GM12878 (cell line): Measurements from ENCODE around the gene PDGFA. TPM values are rescaled to one million over a fixed set of nuclear protein-coding genes. Genes with fewer than 3 reads are reported as not detected.

Source experiments
- ATF7 ChIP-seq: fragments of 450-650 bp; IDR thresholded peaks from 2 replicates; pipeline ENCODE4 v1.6.1; 2016; ENCODE audit warnings: low read depth, mild to moderate bottlenecking
- BHLHE40 ChIP-seq, 2 experiments: fragments of 450-650 bp in 1 of 2; IDR thresholded peaks; 2 replicates each; pipeline ENCODE4 v1.6.1; 2011 to 2017; ENCODE audit warnings: low read depth in 2 of 2, borderline replicate concordance in 1 of 2, improper control_type of control experiment in 1 of 2, low read length in 1 of 2, mild to moderate bottlenecking in 1 of 2
- CBX3 ChIP-seq: fragments of 200-600 bp; sonication (generic); IDR thresholded peaks from 2 replicates; pipeline ENCODE4 v1.6.1; 2016; ENCODE audit warnings: low read depth, borderline replicate concordance
- CREM ChIP-seq: IDR thresholded peaks from 2 replicates; pipeline ENCODE4 v1.6.1; 2014; ENCODE audit warnings: antibody characterized with exemption, low read depth
- EZH2 ChIP-seq: IDR thresholded peaks from 2 replicates; pipeline ENCODE4 v1.6.1; 2012; ENCODE audit warnings: low read depth, mild to moderate bottlenecking, control low read depth, inconsistent platforms, low read length, borderline replicate concordance; ENCODE audit not compliant: control insufficient read depth
- FOXM1 ChIP-seq: IDR thresholded peaks from 2 replicates; pipeline ENCODE4 v1.6.1; 2012; ENCODE audit warnings: low read depth, mild to moderate bottlenecking, inconsistent platforms, low read length, moderate library complexity
- HDAC2 ChIP-seq: fragments of 200-600 bp; sonication (generic); IDR thresholded peaks from 2 replicates; pipeline ENCODE4 v1.6.1; 2017
- HDGF ChIP-seq: fragments of 450-650 bp; IDR thresholded peaks from 2 replicates; pipeline ENCODE4 v1.6.1; 2016; ENCODE audit warnings: antibody characterized with exemption
- NBN ChIP-seq: fragments of 450-650 bp; IDR thresholded peaks from 2 replicates; pipeline ENCODE4 v1.6.1; 2016
- NFYB ChIP-seq: IDR thresholded peaks from 2 replicates; pipeline ENCODE4 v1.6.1; 2011; ENCODE audit warnings: low read depth, mild to moderate bottlenecking, low read length, improper control_type of control experiment, moderate library complexity; ENCODE audit not compliant: insufficient read depth
- SIN3A ChIP-seq: IDR thresholded peaks from 2 replicates; pipeline ENCODE4 v1.6.1; 2012; ENCODE audit warnings: low read depth, low read length, improper control_type of control experiment
- STAT3 ChIP-seq: IDR thresholded peaks from 2 replicates; pipeline ENCODE4 v1.6.1; 2011; ENCODE audit warnings: low read depth, low read length, improper control_type of control experiment
- YBX1 ChIP-seq: fragments of 450-650 bp; IDR thresholded peaks from 2 replicates; pipeline ENCODE4 v1.6.1; 2016; ENCODE audit warnings: antibody characterized with exemption
- YY1 ChIP-seq: IDR thresholded peaks from 2 replicates; pipeline ENCODE4 v1.6.1; 2011; ENCODE audit warnings: low read depth, mild to moderate bottlenecking, low read length
- ZNF207 ChIP-seq: fragments of 450-650 bp; IDR thresholded peaks from 2 replicates; pipeline ENCODE4 v1.6.1; 2014; ENCODE audit warnings: antibody characterized with exemption, mild to moderate bottlenecking, borderline replicate concordance
- ZNF24 ChIP-seq: fragments of 450-650 bp; IDR thresholded peaks from 2 replicates; pipeline ENCODE4 v1.6.1; 2017; ENCODE audit warnings: antibody characterized with exemption, mild to moderate bottlenecking
- ZSCAN29 ChIP-seq: fragments of 450-650 bp; IDR thresholded peaks from 2 replicates; pipeline ENCODE4 v1.6.1; 2017; ENCODE audit warnings: mild to moderate bottlenecking, moderate library complexity
- ZZZ3 ChIP-seq: IDR thresholded peaks from 2 replicates; pipeline ENCODE4 v1.6.1; 2011; ENCODE audit warnings: low read depth; ENCODE audit not compliant: control insufficient read depth, insufficient read length
- polyA plus RNA-seq, 11 experiments: library from polyadenylated mRNA; depleted of rRNA in 4 of 11; unstranded in 6 of 11; stranded (reverse) in 5 of 11; fragments of >200 nt; fragmentation: Nextera tagmentation in 4 of 11; fragmentation: Illumina TruSeq in 1 of 11; extraction: Ambion mirVana in 4 of 11; extraction: Trizol in 1 of 11; gene quantifications; 1 replicate in 1 of 11; 2 replicates in 10 of 11; pipeline versions ENCODE4 v1.2.1 to v1.2.3, GENCODE V29; 2011 to 2016; ENCODE audit warnings: inconsistent platforms in 2 of 11, missing spikeins in 2 of 11, low read depth in 1 of 11
- total RNA-seq, 4 experiments: library from RNA; depleted of rRNA in 3 of 4; stranded (reverse); fragments of >200 nt in 3 of 4; fragmentation: Illumina TruSeq in 1 of 4; extraction: Trizol in 1 of 4; gene quantifications; 2 replicates each; pipeline versions ENCODE4 v1.2.1 to v1.2.3, GENCODE V29; 2013 to 2021
- TF ChIP-seq, protein P1 (sequence below): fragments of 450-650 bp; IDR thresholded peaks from 2 replicates; pipeline ENCODE4 v1.6.1; 2017; ENCODE audit warnings: borderline replicate concordance
- TF ChIP-seq, protein P2 (sequence below): fragments of 450-650 bp; IDR thresholded peaks from 2 replicates; pipeline ENCODE4 v1.6.1; 2018; ENCODE audit warnings: borderline replicate concordance, mild to moderate bottlenecking; ENCODE audit not compliant: partially characterized antibody
- TF ChIP-seq, protein P3 (sequence below): fragments of 150-350 bp; IDR thresholded peaks from 2 replicates; pipeline ENCODE4 v1.6.1; 2014; ENCODE audit warnings: mild to moderate bottlenecking, low read depth, low read length
- TF ChIP-seq, protein P4 (sequence below): fragments of 450-650 bp; IDR thresholded peaks from 2 replicates; pipeline ENCODE4 v1.6.1; 2017; ENCODE audit warnings: mild to moderate bottlenecking, moderate library complexity

Gene PDGFA
- total and polyA plus RNA-seq, 10 of the 15 experiments (the other 5 are each of a cell fraction or from before 2014, with no cell fraction given), result 2.5 to 10.0 (median 5.6) TPM

DNA sequence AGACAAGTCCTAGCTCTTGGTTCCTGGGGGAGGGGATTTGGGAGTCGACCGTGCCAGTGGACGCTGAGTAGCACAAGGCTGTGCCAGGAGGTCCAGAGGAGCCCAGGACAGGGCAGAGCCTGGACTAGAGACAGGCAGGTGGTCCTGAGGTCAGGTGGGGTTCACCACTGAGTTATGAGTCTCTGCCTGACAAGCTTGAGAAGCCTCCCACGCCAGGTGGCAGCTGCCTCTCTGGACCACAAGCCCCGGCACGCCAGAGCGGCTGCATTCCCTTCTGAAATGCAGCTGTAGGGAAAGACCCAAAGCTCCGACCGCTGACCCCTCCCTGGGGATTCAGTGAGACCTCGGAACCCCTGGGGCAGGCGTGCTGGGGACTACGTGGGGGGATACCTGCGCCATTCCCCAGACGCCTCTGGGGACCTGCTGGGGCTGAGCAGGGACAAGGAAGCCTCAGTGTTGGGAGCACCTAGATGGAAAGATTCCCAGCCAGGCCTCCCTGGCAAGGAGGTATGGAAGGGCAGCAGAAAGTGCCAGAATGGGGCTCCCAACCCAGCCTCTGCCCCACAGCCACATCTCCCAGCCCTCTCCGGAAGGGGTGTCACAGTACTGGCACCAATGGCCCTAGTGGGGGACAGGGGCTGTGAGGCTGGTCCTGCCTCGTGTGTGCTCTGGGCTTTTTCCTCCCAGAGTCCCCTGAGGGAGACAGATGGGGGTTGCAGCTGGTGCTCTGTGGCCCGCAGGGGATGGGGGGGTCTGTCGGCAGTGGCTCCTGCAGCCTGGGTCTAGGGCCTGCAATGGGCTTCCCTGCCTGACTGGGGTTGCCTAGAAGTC lies 29.0 kb downstream of the PDGFA start (continued):
- TF ChIP-seq, protein P1, sequence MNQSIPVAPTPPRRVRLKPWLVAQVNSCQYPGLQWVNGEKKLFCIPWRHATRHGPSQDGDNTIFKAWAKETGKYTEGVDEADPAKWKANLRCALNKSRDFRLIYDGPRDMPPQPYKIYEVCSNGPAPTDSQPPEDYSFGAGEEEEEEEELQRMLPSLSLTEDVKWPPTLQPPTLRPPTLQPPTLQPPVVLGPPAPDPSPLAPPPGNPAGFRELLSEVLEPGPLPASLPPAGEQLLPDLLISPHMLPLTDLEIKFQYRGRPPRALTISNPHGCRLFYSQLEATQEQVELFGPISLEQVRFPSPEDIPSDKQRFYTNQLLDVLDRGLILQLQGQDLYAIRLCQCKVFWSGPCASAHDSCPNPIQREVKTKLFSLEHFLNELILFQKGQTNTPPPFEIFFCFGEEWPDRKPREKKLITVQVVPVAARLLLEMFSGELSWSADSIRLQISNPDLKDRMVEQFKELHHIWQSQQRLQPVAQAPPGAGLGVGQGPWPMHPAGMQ, result no peak
- TF ChIP-seq STAT3, result no peak
- TF ChIP-seq SIN3A, result no peak
- 0 out of 2 replicates have a peak, but pooled peaks have one; percentile 19 for TF ChIP-seq CREM
- TF ChIP-seq, protein P2, sequence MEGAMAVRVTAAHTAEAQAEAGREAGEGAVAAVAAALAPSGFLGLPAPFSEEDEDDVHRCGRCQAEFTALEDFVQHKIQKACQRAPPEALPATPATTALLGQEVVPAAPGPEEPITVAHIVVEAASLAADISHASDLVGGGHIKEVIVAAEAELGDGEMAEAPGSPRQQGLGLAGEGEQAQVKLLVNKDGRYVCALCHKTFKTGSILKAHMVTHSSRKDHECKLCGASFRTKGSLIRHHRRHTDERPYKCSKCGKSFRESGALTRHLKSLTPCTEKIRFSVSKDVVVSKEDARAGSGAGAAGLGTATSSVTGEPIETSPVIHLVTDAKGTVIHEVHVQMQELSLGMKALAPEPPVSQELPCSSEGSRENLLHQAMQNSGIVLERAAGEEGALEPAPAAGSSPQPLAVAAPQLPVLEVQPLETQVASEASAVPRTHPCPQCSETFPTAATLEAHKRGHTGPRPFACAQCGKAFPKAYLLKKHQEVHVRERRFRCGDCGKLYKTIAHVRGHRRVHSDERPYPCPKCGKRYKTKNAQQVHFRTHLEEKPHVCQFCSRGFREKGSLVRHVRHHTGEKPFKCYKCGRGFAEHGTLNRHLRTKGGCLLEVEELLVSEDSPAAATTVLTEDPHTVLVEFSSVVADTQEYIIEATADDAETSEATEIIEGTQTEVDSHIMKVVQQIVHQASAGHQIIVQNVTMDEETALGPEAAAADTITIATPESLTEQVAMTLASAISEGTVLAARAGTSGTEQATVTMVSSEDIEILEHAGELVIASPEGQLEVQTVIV, result no peak
- TF ChIP-seq FOXM1, result peak; percentile 34; the same call in 1 of the 2 replicates
- no peak for TF ChIP-seq HDAC2
- peak; percentile 86 for TF ChIP-seq NBN
- TF ChIP-seq, protein P3, sequence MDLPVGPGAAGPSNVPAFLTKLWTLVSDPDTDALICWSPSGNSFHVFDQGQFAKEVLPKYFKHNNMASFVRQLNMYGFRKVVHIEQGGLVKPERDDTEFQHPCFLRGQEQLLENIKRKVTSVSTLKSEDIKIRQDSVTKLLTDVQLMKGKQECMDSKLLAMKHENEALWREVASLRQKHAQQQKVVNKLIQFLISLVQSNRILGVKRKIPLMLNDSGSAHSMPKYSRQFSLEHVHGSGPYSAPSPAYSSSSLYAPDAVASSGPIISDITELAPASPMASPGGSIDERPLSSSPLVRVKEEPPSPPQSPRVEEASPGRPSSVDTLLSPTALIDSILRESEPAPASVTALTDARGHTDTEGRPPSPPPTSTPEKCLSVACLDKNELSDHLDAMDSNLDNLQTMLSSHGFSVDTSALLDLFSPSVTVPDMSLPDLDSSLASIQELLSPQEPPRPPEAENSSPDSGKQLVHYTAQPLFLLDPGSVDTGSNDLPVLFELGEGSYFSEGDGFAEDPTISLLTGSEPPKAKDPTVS, result no peak
- no peak for TF ChIP-seq EZH2
- TF ChIP-seq NFYB, result no peak
- TF ChIP-seq ZZZ3, result no peak
- no peak for TF ChIP-seq HDGF
- 0 out of 2 replicates have a peak, but pooled peaks have one; percentile 22 for TF ChIP-seq ATF7
- TF ChIP-seq YBX1, result no peak
- TF ChIP-seq ZSCAN29, result no peak
- TF ChIP-seq ZNF24, result no peak
- TF ChIP-seq, protein P4, sequence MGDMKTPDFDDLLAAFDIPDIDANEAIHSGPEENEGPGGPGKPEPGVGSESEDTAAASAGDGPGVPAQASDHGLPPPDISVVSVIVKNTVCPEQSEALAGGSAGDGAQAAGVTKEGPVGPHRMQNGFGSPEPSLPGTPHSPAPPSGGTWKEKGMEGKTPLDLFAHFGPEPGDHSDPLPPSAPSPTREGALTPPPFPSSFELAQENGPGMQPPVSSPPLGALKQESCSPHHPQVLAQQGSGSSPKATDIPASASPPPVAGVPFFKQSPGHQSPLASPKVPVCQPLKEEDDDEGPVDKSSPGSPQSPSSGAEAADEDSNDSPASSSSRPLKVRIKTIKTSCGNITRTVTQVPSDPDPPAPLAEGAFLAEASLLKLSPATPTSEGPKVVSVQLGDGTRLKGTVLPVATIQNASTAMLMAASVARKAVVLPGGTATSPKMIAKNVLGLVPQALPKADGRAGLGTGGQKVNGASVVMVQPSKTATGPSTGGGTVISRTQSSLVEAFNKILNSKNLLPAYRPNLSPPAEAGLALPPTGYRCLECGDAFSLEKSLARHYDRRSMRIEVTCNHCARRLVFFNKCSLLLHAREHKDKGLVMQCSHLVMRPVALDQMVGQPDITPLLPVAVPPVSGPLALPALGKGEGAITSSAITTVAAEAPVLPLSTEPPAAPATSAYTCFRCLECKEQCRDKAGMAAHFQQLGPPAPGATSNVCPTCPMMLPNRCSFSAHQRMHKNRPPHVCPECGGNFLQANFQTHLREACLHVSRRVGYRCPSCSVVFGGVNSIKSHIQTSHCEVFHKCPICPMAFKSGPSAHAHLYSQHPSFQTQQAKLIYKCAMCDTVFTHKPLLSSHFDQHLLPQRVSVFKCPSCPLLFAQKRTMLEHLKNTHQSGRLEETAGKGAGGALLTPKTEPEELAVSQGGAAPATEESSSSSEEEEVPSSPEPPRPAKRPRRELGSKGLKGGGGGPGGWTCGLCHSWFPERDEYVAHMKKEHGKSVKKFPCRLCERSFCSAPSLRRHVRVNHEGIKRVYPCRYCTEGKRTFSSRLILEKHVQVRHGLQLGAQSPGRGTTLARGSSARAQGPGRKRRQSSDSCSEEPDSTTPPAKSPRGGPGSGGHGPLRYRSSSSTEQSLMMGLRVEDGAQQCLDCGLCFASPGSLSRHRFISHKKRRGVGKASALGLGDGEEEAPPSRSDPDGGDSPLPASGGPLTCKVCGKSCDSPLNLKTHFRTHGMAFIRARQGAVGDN, result no peak
- TF ChIP-seq CBX3, result no peak
- TF ChIP-seq YY1, result 0 out of 2 replicates have a peak, but pooled peaks have one; percentile 34
- no peak for TF ChIP-seq ZNF207
- peak; percentile 81 to 93 for TF ChIP-seq BHLHE40 (IDR thresholded peaks at IDR 0.05; ENCODE audit: borderline replicate concordance in 1 of 2, low read depth in 2 of 2, low read length in 1 of 2)
